Activated CD8-positive, alpha-beta memory T cell treated with anti-CD3 and anti-CD28 coated beads for 48 hours (primary cell): ENCODE data around the gene NFIX.

Experiments used
- DNase-seq, 3 experiments: peaks; one replicate each; pipeline ENCODE4 v3.0.0-alpha.2; 2020; ENCODE audit warnings: low read depth in 2 of 3, low spot score in 2 of 3

The NFIX gene

DNA sequence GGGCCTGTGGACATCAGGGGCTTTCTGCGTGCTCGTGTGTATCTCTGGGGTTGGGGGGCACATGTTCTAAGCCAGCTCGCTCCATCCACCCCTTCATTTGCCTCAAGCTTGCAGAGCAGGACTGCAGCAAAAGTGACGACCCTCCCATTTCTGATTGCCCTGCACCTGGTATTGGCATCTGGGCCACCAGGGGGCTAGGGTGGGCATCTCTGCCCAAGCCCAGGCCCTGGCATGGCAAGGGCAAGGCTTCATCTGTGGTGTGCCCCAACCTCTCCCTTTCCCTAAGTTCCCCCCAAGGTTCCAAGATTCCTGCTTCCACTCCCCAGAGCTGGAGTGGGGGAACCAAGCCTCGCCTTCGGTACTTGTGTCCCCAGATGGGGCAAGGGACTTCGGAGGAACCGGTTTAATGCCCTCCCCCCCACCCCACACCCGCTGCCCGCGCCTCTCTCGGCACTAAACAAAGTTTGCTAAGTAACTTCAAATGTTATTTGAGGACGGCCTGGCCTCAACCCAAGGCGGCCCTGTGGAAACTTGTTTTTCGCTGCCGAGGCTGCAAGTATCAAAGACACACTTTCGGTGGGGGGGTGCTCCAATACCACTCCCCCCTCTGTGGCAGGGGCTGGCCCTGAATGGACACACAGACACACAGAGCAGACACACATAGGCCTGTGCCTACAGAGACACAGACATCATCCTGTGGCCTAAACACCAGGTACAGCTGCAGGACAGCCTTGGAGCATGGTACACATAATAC lies 12.2 kb downstream of the NFIX start:
- no peak for DNase-seq

DNA sequence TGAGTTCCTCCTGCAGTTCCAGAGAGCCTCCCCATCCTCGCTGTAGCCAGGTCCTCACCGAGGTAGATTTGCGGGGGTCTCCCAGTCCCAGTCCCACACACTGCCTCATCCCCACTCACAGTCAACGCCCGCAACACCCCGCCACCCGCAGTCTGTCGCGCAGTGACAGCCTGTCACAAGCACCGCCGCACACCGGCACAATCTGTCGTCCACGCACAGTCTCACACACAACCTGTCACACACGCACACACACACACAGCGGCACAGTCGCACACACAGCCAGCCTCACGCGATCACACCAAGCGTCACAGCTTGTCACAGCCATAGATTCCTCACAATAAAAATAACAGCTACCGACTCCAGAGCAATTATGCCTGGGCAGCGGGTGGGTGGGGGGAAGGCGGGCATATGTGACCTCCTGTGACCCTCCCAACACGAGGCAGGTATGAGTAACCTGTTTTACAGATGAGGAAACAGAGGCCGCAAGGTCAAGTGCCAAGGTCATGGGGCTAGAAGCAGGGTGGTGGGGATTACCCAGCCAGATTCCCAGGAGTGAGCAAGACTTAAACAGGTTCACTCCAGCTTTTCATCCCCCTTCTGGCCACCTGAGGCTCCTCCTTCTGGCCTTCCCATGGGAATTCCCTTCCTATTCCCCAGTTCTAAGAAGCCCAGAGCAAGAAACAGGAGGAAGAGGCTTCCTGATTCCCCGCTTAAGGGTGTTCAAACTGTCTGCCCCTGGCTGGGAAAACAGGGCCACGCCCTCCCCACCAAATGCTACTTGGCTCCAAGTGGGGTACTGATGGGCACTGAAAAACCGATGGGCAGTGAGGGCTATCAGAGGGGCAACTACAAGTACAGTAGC lies 13.9 kb downstream of the NFIX start:
- no peak for DNase-seq

DNA sequence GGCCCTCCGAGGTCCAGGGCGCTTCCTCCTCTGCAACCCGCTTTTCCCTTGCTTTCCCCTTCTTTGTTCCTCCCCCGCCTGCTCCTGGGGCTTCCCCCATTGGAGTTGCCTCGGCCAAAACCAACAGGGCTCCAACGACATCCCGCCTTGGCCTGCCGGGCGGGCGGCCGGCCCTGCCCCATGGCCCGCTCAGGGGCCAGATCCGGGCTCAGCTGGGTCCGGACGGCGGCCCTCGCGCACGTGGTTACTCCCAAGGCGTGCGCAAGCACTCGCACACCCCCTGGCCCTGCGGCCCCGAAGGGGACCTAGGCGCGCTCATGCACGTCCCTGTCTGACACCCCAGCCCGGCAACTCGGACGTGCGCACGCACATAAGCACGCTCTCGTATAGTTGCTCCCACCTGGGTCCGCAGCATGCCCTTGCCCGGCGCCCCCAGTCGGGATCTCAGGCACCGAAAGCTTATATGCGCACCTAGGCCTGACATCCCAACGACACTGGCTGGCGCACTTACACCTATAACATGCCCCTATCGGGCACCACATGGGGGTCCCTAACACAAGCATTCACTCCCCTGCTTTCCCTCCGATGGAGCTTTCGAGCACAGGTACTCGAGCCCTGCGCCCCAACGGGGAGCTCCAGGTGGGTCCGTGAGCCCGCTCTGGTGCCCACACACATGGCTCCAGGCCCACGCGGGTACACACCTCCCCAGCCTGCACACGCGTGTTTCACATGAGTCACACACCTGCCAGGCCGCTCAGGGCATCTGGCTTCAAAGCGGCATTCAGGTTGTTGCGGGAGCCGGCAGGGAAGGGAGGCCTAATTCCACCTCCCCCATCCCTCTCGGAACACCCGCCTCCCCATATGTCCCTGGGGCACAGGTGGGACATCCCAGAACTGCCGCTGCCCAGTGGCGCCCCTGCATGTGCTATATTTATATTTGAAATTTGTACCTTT lies 15.0 kb downstream of the NFIX start:
- DNase-seq = no peak

DNA sequence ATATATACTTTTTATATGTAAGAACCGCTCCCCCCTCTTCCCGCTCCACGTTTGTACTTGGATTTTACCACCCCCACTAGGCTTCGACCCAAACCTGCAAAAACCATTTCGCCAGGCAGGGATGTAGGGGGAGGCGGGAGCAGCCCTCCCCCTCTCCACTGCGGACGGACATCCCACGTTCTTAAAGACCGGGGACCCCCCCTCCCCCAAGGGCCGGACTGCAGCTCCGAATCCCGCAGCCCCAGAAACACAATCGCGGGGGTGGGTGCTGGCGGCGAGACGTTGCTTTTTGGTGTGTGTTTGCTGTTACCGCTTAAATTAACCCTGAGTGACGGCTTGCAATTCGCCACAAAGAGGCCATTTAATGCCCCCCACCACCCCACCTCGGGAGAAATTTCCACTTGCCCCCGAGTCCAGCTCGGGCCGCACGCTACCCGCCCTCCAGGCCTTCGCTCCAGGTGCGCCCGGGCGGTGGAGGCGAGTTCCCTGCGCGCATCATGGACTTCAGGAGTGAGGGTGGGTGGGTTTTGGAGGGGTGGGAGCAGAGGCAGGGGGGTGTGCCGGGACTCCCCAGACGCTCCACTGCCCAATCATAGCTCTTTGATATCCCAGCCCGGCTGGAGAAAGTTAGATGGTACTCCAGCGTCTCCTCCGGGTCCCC lies 15.8 kb downstream of the NFIX start:
- DNase-seq = no peak

DNA sequence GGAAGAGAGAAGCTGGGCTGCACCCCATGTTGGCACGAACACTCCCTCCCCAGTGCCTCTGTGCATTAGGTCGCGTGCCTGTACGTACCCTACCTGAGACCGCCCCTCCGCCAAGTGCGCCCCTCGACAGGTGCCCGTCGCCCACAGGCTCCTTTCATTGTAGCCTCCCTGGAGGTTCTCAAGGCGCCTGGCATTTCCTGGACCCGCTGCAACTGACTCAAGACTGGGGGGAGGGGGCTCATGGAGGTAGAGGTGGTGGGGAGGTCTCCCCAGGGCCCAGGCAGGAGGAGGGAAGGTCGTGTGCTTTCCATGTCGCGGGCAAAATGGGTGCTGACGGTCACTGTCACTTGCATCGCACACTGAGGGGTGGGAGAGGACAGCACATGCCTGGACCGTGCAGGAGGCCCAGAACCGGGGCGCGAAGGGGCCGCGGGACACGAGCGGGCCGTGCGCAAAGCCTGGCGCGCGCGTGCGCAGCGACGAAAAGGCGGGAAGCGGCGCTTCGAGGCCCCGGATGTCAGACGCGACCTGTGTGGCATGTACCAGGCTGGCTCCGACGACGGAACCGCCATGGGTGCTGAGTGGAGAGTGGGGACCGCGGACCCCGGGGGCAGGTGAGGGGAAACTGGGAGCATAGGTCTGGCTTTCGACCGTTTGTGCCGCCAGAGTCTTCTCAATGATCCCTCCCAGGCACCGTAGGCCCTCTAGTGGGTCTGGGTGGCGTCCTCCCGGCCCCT lies 16.5 kb downstream of the NFIX start:
- no peak for DNase-seq

DNA sequence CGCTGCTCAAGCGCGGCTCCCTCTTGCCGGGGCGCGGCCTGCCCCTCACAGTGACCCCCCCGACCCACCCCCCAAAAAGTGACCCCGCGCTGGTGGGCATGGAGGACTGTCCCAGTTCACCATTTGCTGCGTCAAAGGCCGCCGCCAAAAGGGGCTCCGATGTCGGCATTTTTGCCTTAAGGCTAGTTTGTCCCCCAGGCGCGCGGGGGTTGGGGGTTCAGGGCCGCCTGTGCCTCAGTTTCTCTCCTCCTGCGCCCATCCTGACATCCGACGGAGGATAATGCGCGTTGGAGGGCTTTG lies 17.1 kb downstream of the NFIX start:
- no peak for DNase-seq

DNA sequence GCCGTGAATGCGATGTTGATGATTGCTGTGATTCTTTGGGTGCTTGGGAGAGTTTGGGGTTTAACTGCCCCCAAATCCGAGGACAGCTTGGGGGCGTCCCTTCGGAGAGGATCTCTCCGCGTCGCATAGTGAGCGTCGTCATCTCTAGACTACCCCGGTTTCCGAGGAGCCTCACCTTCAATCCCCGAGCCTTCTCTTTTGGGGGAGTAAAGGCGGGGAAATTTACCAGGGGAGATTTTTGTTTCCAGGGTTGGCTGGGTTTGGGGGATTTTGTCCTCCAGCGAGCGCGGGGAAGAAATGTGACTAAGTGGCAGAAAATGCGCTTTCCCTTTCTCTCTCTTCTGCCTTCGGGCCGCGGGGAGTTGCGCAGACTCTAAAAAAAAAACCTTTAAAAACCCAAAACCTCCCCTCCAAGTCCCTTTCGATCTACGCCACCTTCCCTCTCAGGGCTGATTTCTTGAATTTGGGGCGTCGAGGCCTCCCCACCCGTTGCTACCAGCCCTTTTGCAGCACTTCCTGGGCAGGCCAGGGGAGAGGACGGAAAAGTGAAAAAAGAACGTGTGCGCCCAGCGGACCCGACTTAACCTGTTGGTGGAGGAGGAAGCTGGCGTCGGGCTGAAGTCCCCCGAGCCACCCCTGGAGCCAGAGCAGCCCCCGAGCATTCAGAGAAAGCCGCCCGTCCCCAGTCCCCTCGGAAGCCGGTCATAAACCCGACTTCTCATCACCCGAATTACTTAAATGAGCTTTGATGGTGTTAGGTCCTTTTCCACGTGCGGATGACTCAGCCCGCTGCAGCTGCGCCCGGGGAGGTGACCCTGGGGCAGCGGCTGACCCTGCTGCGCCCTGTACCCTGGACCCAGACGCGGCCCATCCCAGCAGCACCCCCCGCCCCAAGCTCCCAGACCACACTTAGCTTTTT lies 17.7 kb downstream of the NFIX start:
- DNase-seq = peak in 1 of 3 experiments; percentile 23

DNA sequence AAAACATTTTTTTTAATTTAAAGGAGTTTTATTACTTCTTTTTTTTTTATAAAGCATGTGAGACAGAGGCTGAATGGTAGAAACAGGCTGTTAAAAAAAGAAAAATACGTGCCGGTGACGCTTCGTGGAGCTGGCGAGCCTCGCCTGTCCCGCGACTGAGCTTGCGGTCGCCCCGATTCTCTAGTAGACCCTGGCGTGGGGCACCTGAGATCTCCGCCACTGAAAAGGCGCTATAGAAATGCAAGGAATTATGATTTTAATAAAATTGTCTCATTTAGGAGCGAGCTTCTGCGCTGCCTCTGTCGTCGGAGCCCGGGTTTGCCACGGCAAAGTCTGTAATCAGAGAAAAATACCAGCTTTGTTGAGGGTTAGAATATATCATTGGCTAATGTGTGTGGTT lies 18.4 kb downstream of the NFIX start:
- no peak for DNase-seq

DNA sequence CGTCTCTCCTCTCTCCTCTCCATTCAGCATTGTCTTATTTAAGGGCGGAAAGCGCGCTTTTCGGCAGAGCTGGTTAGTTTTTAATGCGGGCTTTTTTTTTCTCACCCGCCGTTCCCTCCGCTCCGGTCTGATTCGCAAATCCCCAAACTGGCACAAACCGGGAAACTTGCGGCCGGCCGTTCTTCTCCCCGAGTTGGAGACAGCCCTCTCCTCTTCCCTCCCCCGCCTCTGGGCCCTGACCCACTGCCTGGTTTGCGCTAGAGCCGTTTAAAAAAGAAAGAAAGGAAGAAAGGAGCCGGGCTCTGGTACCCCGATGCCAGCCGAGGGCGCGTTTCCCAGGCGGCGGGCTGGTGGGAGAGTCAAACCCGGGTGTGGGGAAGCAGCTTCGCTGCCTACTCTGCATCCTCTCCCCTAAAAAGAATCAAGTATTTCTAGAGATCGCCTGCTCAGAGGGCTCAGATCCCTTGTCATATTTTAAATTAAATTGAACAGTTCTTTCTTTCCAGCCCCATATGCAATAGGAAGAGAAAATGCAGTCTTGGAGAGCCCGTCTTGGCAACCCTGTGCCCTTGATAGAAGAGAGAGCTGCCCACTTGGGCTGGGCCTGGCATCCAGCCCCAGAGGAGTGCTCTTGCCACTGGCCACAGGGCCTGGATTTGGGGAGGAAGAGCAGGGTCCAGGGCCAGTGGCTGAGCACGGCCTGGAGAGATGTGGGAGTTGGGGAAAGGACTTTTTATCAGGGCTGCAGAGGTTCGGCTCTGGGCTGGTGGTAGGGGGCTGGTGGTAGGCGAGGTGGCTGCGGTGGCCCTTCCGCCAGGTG lies 19.0 kb downstream of the NFIX start:
- DNase-seq = no peak

DNA sequence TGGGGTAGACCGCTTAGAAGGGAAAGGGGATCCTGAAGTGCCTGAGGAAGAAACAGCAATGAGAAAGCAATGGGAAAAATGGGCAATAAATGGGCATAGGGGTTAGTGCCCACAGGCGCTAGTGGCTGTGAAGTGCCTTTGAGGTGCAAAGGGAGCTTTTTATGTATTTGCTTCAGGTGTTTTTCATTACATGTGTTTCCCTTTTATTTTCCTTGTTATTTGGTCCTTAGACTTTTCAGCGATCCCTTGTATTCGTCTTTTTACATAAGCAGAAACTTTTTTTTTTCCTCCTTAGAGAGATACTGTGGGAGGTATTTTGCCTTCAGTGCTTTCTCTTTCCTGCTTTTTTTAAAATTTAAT lies 19.6 kb downstream of the NFIX start:
- no peak for DNase-seq

DNA sequence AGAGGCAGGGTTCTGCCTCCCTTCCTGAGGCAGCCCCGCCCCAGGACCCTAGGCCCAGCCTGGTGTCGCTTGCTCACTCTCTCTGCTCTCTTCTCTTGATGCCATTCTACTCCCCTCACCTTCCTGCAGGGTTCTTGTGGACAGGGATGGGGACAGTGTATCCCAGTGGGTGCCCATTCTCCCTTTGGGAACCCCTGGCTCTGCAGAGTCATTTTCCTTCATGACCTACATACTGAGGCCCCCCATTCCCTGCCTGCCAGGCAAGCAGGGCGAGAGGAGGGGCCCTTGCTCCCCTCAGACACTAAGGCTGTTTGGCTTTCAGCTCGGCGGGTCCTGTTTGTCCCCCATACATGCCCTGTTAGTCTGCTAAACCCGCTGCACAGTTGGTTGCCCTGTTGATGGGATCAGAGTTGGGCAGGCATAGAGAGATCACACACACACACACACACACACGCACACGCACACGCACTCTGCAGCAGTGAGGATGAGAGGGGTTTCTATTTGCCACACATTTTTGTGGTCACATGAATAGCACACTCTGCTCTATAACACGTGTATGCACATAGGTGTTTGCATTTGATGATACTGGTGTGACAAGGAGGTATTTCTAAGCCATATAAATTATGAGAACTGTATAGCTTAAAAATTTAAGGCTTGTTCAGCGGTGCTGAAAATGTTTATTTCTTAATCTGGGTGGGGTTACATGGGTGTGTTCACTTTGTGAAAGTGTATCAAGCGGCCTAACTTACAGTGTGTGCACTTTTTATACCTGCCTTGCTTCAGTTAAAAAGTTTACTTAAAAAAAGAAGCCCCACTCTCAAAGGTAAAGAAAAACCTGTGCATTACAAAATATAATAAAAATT lies 20.3 kb downstream of the NFIX start:
- no peak for DNase-seq

DNA sequence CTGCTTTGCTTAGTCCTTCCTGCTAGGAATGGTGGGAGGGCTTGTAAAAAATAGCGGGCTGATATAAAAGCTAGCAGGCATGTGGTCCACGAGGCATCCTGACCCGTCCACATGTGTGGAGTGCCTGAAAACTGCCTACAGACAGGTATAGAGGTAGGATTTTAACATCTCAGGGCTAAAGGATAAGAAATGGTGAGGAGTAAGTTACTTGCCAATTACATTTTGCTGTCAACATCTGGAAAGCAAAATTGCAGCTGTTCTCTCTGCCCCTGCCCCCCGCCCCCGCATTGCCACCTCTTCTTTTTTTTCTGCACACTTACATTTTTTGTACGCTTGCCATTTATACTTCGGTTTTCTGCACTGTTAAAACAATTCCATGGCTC lies 21.0 kb downstream of the NFIX start:
- DNase-seq = no peak

DNA sequence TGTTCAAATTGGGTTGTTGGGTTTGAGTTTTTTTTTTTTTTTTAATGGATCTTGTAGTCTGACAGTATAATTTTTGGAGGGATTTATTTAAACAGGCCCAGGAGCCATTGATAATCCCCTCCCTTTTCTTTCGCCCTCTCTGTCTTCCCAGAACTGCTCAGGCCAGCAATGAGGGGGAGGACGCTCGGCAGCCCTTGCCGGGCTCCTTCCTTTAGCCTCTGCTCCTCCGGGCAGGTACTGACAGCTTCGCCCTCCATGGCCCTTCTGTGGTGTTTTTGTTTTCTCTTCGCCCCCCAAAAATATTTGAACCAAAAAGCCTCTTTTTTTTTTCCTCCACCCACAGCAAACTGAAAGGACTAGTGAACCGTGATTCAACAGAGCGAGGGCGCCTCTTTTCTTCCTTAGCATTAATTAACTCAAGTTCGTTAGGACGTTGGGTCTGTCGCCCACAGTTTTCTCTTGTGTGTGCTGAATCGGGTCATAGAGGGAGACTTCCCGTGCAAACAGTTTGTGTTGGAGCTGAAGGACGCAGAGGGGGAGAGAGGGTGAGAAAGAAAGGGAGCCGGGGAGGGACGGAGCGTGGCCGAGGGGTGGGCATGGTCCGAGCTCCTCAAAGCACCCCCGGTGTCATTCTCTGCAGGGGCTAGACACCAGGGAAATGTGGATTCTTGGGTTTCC lies 21.5 kb downstream of the NFIX start:
- DNase-seq = no peak

DNA sequence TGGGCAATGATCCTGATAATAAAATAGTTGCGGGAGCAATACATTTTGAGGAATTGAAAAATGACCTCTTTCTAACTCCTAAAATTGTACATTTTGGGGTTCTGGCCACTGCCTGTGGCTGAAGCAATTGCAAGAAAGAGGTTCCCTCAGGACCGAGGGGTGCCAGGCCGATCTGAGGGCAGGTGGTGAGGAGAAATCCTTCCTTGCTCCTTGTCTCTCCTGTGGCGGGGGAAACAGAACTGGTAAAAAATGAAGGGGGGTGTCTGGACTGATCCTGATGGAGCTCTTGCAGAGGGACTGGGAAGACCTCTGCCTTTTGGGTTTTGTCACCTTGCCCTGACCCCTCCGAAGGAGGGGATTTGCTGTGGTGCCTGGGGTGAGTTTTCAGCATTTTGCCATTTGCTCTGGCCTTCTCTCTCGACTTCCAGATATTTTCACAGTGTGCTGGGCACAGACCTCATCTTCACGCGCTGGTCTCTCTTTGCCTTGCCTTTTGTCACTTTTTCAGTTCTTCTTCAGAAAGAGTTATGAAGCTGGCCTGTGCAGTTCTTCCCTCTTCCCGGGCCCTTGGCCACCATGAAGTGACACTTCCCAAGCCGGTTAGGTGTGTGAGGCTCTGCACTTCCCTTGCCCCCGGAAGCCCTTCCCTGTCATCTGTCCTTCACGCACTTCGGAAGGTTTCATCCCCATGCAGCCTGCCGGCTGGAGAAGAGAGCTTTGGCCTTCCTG lies 22.2 kb downstream of the NFIX start:
- DNase-seq = no peak

DNA sequence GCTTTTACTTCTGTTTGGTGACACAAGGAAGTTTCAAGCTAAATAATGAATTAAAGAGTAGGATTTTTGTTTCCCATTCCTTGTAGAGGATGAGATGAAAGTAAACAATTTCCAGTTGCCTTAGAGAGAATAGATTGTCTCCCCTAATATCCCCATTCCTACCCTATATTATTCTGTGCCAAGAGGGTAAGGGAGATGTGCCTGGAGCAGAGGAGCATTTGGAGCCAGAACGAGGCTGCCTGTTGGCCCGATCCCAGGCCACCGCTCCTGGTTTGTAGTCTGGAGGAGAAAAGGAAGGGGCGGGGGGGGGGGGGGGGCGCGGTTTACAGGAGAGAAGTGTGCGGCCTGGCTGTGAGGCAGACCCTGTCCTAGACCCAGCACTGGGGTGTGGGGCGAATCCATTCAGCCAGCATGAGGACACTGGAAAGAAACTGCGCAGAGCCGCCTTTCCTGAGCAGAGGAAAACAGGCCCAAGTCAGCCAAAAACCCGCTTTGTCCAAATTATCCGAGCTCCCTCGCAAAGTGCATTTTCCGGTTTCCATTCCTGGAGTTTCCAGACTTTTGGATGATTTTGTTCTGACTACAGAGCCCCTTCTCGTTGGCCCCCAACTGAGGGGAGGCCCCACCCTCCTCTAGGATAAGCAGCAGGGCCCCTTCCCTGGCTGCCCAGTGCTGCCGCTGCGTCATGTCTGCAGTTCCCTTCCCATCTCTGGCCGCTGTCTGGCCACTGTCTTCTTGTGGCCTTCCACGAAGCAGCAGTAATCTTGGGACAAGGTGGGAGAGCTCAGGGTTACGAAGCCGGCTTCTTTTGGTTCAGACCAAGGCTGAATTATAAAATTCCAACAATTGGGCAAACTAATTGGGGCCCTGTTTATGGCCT lies 23.0 kb downstream of the NFIX start:
- no peak for DNase-seq
